Measurements from ENCODE around the gene COL7A1. TPM values are rescaled to one million over a fixed set of nuclear protein-coding genes. Genes with fewer than 3 reads are reported as not detected.

The COL7A1 gene
- total RNA-seq, 1 experiment from 2014 or later, result 86.6 TPM

- Histone ChIP-seq H3K9me3 (replicated peaks) (no peaks in the 10 kb centered on the region), H3K27me3 (replicated peaks) (no peaks in the 10 kb centered on the region), H3K27ac (no peak overlapping the region), H3K4me1 (replicated peaks) (peaks cover 51% of the 10 kb centered on the region), H3K36me3 (peaks cover 84% of the 10 kb centered on the region), H3K4me3 (no peak overlapping the region)
- DNase-seq (ENCODE audit: low read depth in 1 of 2, low spot score in 2 of 2), result no peak
These were observed 3.1 kb downstream of the COL7A1 start for GRCh38 chr3:48591886-48592518.

DNA sequence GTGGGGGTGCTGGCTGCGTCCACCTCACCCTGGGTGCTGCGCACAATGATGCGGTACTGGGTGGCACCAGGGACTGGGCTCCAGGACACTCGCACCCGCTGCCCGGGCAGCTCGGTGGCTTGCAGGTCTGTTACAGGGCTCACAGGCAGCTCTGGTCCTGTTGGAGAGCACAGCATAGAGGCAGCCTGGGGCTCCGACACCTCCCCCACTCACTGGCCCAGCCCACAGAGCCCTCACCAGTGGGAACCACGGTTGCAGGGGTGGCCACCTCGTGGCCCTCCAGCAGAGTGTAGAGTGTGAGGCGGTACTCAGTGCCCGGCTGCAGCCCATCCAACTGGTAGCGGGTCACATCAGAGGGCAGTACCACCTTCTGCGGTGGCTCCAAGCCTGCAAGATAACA lies 3.7 kb downstream of the COL7A1 start:
- no peak overlapping the region for H3K4me3 ChIP-seq
- H3K9me3 ChIP-seq (replicated peaks), result no peaks in the 10 kb centered on the region
- no peak for DNase-seq (ENCODE audit: low read depth in 1 of 2, low spot score in 2 of 2)
- H3K4me1 ChIP-seq (replicated peaks), result peaks cover 45% of the 10 kb centered on the region
- H3K36me3 ChIP-seq, result peaks cover 84% of the 10 kb centered on the region
- H3K27me3 ChIP-seq (replicated peaks), result no peaks in the 10 kb centered on the region
- H3K27ac ChIP-seq, result no peak overlapping the region

- DNase-seq (ENCODE audit: low read depth in 1 of 2, low spot score in 2 of 2), result no peak
- Histone ChIP-seq H3K27me3 (replicated peaks) (no peaks in the 10 kb centered on the region), H3K27ac (no peak overlapping the region), H3K4me1 (replicated peaks) (peaks cover 16% of the 10 kb centered on the region), H3K36me3 (peaks cover 98% of the 10 kb centered on the region), H3K4me3 (no peak overlapping the region), H3K9me3 (replicated peaks) (no peaks in the 10 kb centered on the region)
These were observed 6.9 kb downstream of the COL7A1 start for GRCh38 chr3:48588230-48588629.

GRCh38 chr3:48587686-48588085 lies 7.4 kb downstream of the COL7A1 start:
- H3K4me1 ChIP-seq (replicated peaks), result peaks cover 10% of the 10 kb centered on the region
- peaks cover 98% of the 10 kb centered on the region for H3K36me3 ChIP-seq
- H3K27me3 ChIP-seq (replicated peaks), result no peaks in the 10 kb centered on the region
- no peak overlapping the region for H3K4me3 ChIP-seq
- no peak for DNase-seq (ENCODE audit: low read depth in 1 of 2, low spot score in 2 of 2)
- H3K9me3 ChIP-seq (replicated peaks), result no peaks in the 10 kb centered on the region
- H3K27ac ChIP-seq, result no peak overlapping the region

DNA sequence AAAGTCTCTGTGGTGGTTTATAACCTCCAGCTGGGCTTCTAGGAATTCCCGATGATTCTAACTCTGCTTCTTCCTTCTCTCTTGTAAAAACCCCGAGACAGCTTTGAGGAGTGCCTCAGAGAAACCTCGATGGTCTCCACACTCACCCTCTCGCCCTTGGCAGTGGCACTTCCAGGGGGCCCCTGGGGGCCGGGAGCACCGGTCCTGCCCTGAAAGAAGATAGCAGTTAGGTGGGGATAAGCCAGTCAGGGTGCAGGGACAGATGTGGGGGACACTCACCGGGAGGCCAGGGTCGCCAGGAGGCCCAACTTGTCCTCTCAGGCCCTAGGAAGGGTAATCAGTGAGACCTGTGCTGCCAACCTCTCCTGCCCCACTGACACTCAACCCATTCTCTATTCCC lies 9.7 kb downstream of the COL7A1 start:
- Histone ChIP-seq H3K36me3 (peaks cover 98% of the 10 kb centered on the region), H3K27ac (no peak overlapping the region), H3K4me3 (no peak overlapping the region), H3K27me3 (replicated peaks) (no peaks in the 10 kb centered on the region), H3K9me3 (replicated peaks) (no peaks in the 10 kb centered on the region), H3K4me1 (replicated peaks) (no peaks in the 10 kb centered on the region)
- DNase-seq (ENCODE audit: low read depth in 1 of 2, low spot score in 2 of 2), result no peak

- DNase-seq (ENCODE audit: low read depth in 1 of 2, low spot score in 2 of 2), result no peak
- Histone ChIP-seq H3K9me3 (replicated peaks) (no peaks in the 10 kb centered on the region), H3K27me3 (replicated peaks) (no peaks in the 10 kb centered on the region), H3K27ac (no peak overlapping the region), H3K4me3 (no peak overlapping the region), H3K36me3 (peaks cover 98% of the 10 kb centered on the region), H3K4me1 (replicated peaks) (no peaks in the 10 kb centered on the region)
These were observed 10.3 kb downstream of the COL7A1 start for GRCh38 chr3:48584836-48585235.

- no peaks in the 10 kb centered on the region for H3K9me3 ChIP-seq (replicated peaks)
- DNase-seq (ENCODE audit: low read depth in 1 of 2, low spot score in 2 of 2), result no peak
- no peaks in the 10 kb centered on the region for H3K27me3 ChIP-seq (replicated peaks)
- H3K36me3 ChIP-seq, result peaks cover 100% of the 10 kb centered on the region
- H3K4me1 ChIP-seq (replicated peaks), result no peaks in the 10 kb centered on the region
- H3K27ac ChIP-seq, result no peak overlapping the region
- H3K4me3 ChIP-seq, result no peak overlapping the region
These were observed 13.3 kb downstream of the COL7A1 start for GRCh38 chr3:48581621-48582481.

- Histone ChIP-seq H3K27ac (no peak overlapping the region), H3K27me3 (replicated peaks) (no peaks in the 10 kb centered on the region), H3K4me1 (replicated peaks) (no peaks in the 10 kb centered on the region), H3K9me3 (replicated peaks) (no peaks in the 10 kb centered on the region), H3K4me3 (no peak overlapping the region), H3K36me3 (peaks cover 100% of the 10 kb centered on the region)
- no peak for DNase-seq (ENCODE audit: low read depth in 1 of 2, low spot score in 2 of 2)
These were observed 18.5 kb downstream of the COL7A1 start for GRCh38 chr3:48576647-48577046.

DNA sequence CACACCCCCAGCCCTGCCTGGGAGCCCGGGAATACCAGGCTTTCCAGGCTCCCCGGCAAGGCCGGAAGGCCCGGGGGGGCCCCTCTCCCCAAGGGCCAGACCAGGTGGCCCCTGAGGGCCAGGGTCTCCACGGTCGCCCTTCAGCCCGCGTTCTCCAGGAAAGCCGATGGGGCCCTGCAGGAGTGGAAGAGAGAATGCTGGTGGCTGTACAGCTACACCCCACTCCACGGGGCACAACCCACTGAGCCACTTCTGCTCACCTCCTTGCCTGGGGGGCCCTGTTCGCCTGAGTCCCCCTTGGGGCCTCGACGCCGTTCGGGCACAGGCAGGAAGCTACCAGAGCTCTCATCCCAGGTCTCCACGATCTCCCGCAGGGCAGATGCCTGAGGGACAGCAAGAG lies 19.8 kb downstream of the COL7A1 start:
- H3K27ac ChIP-seq, result no peak overlapping the region
- H3K4me3 ChIP-seq, result no peak overlapping the region
- no peak for DNase-seq (ENCODE audit: low read depth in 1 of 2, low spot score in 2 of 2)
- peaks cover 3% of the 10 kb centered on the region; the same call in 1 of the 2 replicates for H3K4me1 ChIP-seq (replicated peaks)
- H3K9me3 ChIP-seq (replicated peaks), result no peaks in the 10 kb centered on the region
- H3K36me3 ChIP-seq, result peaks cover 100% of the 10 kb centered on the region
- H3K27me3 ChIP-seq (replicated peaks), result no peaks in the 10 kb centered on the region

DNA sequence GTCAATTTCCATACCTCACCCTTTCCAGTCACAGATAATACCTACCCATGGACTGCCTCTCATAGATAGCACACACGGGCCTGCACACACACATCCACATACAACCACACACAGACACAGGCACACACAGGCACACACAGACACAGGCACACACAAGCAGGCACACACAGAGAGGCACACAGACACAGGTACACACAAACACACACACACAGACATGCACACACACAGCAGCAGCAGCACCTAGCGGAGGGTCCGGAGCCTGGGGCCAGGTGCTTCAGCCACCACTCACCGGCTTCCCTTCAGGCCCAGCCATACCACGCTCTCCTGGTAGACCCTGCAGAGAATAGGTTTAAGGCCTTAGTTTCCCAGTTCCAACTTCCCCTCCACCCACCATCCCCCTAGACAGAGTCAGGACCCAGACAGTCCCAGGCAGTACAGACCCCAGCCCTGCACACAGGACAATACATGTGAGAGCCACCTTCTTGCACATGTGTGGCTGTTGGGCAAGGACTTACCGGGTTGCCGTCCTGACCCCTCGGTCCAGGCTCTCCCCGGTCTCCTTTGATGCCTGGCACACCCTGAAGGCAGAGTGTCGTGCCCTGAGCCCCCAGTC lies 21.1 kb downstream of the COL7A1 start:
- H3K27me3 ChIP-seq (replicated peaks), result no peaks in the 10 kb centered on the region
- no peak overlapping the region for H3K27ac ChIP-seq
- H3K36me3 ChIP-seq, result peaks cover 100% of the 10 kb centered on the region
- DNase-seq (ENCODE audit: low read depth in 1 of 2, low spot score in 2 of 2), result no peak
- H3K4me3 ChIP-seq, result no peak overlapping the region
- peaks cover 16% of the 10 kb centered on the region for H3K4me1 ChIP-seq (replicated peaks)
- no peaks in the 10 kb centered on the region for H3K9me3 ChIP-seq (replicated peaks)

- Histone ChIP-seq H3K27ac (no peak overlapping the region), H3K4me3 (no peak overlapping the region), H3K27me3 (replicated peaks) (no peaks in the 10 kb centered on the region), H3K4me1 (replicated peaks) (peaks cover 31% of the 10 kb centered on the region), H3K9me3 (replicated peaks) (no peaks in the 10 kb centered on the region), H3K36me3 (peaks cover 100% of the 10 kb centered on the region)
- DNase-seq (ENCODE audit: low read depth in 1 of 2, low spot score in 2 of 2), result no peak
These were observed 22.6 kb downstream of the COL7A1 start for GRCh38 chr3:48572517-48572916.

DNA sequence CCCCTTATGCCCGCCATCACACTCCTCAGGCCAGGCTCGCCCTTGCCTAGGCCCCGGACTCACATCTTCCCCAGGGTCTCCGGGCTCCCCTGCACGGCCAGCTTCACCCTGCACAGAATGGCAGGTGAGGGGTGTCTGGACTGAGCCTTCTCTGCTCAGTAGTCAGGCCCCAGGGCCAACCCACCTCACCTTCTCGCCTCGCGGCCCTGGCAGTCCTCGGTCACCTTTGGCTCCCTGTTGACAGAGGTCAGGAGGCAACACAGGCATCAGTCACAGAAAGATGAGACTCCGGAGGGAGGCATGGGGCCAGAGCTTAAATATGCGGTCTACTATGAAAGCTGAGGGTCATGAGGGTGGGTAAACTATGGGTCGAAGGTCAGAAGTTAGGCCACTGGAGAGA lies 23.2 kb downstream of the COL7A1 start:
- Histone ChIP-seq H3K36me3 (peaks cover 100% of the 10 kb centered on the region), H3K4me3 (no peak overlapping the region), H3K4me1 (replicated peaks) (peaks cover 37% of the 10 kb centered on the region), H3K27me3 (replicated peaks) (no peaks in the 10 kb centered on the region), H3K9me3 (replicated peaks) (no peaks in the 10 kb centered on the region), H3K27ac (no peak overlapping the region)
- DNase-seq (ENCODE audit: low read depth in 1 of 2, low spot score in 2 of 2), result no peak

DNA sequence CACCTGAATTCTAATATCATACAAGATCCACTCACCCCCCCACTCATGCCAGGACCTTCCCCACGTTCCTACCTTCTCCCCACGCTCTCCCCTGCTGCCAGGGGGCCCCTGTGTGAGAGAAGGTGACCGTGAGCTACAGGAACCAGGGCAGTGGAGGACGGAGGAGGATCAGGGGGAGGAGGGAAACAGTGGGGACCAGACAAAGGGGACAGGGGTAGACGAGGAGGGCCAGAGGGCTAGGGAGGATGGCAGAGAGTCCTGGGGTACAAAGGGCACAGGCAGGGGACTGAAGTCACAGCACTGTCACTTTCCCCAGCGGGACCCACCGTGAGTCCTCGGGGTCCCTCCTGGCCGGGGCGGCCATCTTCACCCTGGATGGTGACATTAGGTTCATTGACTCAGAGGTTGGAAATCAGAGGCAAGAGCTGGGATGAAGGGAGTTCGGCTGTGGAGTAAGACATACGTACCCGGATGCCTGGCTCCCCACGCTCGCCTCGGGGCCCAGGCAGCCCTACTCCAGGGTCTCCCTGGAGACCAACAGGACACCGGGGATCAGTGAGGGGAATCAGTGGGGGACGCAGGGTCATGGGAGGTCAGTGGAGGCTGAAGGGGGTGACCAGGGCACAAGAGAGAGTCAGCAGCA lies 25.2 kb downstream of the COL7A1 start:
- peaks cover 57% of the 10 kb centered on the region for H3K4me1 ChIP-seq (replicated peaks)
- H3K4me3 ChIP-seq, result no peak overlapping the region
- H3K36me3 ChIP-seq, result peaks cover 100% of the 10 kb centered on the region
- DNase-seq (ENCODE audit: low read depth in 1 of 2, low spot score in 2 of 2), result no peak
- no peaks in the 10 kb centered on the region for H3K27me3 ChIP-seq (replicated peaks)
- H3K9me3 ChIP-seq (replicated peaks), result no peaks in the 10 kb centered on the region
- H3K27ac ChIP-seq, result no peak overlapping the region

GRCh38 chr3:48569400-48569799 lies 25.7 kb downstream of the COL7A1 start:
- no peaks in the 10 kb centered on the region for H3K27me3 ChIP-seq (replicated peaks)
- peaks cover 100% of the 10 kb centered on the region for H3K36me3 ChIP-seq
- DNase-seq (ENCODE audit: low read depth in 1 of 2, low spot score in 2 of 2), result no peak

More at GRCh38 chr3:48569400-48569799, 25.7 kb downstream of the COL7A1 start:
- H3K4me3 ChIP-seq, result no peak overlapping the region
- H3K9me3 ChIP-seq (replicated peaks), result no peaks in the 10 kb centered on the region
- peaks cover 63% of the 10 kb centered on the region for H3K4me1 ChIP-seq (replicated peaks)
- no peak overlapping the region for H3K27ac ChIP-seq

Data from SJSA1 (cell line).